ENCODE measurements around the gene DIP2A.

DNA sequence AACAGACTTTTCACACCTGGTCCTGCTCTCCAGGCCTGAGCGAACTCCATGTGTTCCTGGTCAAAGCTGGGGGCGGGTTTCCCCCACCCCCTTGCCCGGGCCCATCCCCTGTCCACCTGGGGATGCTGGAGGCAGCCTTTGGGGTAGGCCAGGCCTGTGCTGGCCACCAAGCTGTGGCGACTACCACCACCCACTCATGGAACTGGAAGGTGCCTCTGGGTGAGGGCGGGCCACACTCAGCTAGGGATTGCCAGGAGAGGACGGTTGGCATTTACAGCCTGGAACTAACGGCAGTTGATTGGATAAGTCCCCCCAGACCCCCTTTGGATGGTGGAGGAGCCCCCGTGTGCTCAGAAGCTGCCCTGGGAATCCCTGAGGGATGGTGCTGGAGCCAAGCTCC, 138.3 kb downstream of the DIP2A start:
- no peak for TF ChIP-seq RAD21 (conservative IDR thresholded peaks at IDR 0.05)
- TF ChIP-seq CTCF (IDR thresholded peaks at IDR 0.05; ENCODE audit: poor library complexity, severe bottlenecking): no peak
